ENCODE measurements around the gene RBFOX2.

Gene RBFOX2

GRCh38 chr22:35981900-35982299 lies 46.7 kb downstream of the RBFOX2 start:
- Histone ChIP-seq H3K4me1 (ENCODE audit: control insufficient read depth, insufficient read depth, low read length) (peaks cover 20% of the 10 kb centered on the region), H3K27ac (ENCODE audit: low read depth, low read length) (no peak overlapping the region)

GRCh38 chr22:35978889-35979288 lies 49.7 kb downstream of the RBFOX2 start:
- Histone ChIP-seq H3K4me3 (ENCODE audit: low read length) (no peak overlapping the region), H3K36me3 (ENCODE audit: control insufficient read depth, insufficient read depth, low read length) (no peaks in the 10 kb centered on the region), H3K27ac (ENCODE audit: low read depth, low read length) (no peak overlapping the region), H3K9ac (ENCODE audit: low read length) (no peak overlapping the region), H3K4me1 (ENCODE audit: control insufficient read depth, insufficient read depth, low read length) (peaks cover 18% of the 10 kb centered on the region), H3K27me3 (ENCODE audit: control insufficient read depth, insufficient read depth, low read length) (no peaks in the 10 kb centered on the region)

More at GRCh38 chr22:35981900-35982299, 46.7 kb downstream of the RBFOX2 start:
- no peaks in the 10 kb centered on the region for H3K27me3 ChIP-seq (ENCODE audit: control insufficient read depth, insufficient read depth, low read length)
- H3K9ac ChIP-seq (ENCODE audit: low read length): no peak overlapping the region
- no peak overlapping the region for H3K4me3 ChIP-seq (ENCODE audit: low read length)
- H3K36me3 ChIP-seq (ENCODE audit: control insufficient read depth, insufficient read depth, low read length): no peaks in the 10 kb centered on the region

GRCh38 chr22:35978201-35978600 lies 50.4 kb downstream of the RBFOX2 start:
- H3K4me3 ChIP-seq (ENCODE audit: low read length): no peak overlapping the region
- no peaks in the 10 kb centered on the region for H3K36me3 ChIP-seq (ENCODE audit: control insufficient read depth, insufficient read depth, low read length)
- no peak overlapping the region for H3K27ac ChIP-seq (ENCODE audit: low read depth, low read length)
- H3K4me1 ChIP-seq (ENCODE audit: control insufficient read depth, insufficient read depth, low read length): peaks cover 25% of the 10 kb centered on the region
- H3K9ac ChIP-seq (ENCODE audit: low read length): no peak overlapping the region
- no peaks in the 10 kb centered on the region for H3K27me3 ChIP-seq (ENCODE audit: control insufficient read depth, insufficient read depth, low read length)

GRCh38 chr22:35977136-35977535 lies 51.5 kb downstream of the RBFOX2 start:
- peaks cover 34% of the 10 kb centered on the region for H3K4me1 ChIP-seq (ENCODE audit: control insufficient read depth, insufficient read depth, low read length)
- no peak overlapping the region for H3K27ac ChIP-seq (ENCODE audit: low read depth, low read length)

GRCh38 chr22:35973388-35973787 lies 55.2 kb downstream of the RBFOX2 start:
- H3K4me3 ChIP-seq (ENCODE audit: low read length): no peak overlapping the region

More at GRCh38 chr22:35977136-35977535, 51.5 kb downstream of the RBFOX2 start:
- H3K36me3 ChIP-seq (ENCODE audit: control insufficient read depth, insufficient read depth, low read length): no peaks in the 10 kb centered on the region
- H3K9ac ChIP-seq (ENCODE audit: low read length): no peak overlapping the region
- H3K4me3 ChIP-seq (ENCODE audit: low read length): no peak overlapping the region
- no peaks in the 10 kb centered on the region for H3K27me3 ChIP-seq (ENCODE audit: control insufficient read depth, insufficient read depth, low read length)

GRCh38 chr22:35972559-35972958 lies 56.1 kb downstream of the RBFOX2 start:
- H3K27ac ChIP-seq (ENCODE audit: low read depth, low read length): peak overlapping the region; percentile 90
- no peak overlapping the region for H3K4me3 ChIP-seq (ENCODE audit: low read length)
- H3K36me3 ChIP-seq (ENCODE audit: control insufficient read depth, insufficient read depth, low read length): no peaks in the 10 kb centered on the region
- no peaks in the 10 kb centered on the region for H3K27me3 ChIP-seq (ENCODE audit: control insufficient read depth, insufficient read depth, low read length)
- H3K4me1 ChIP-seq (ENCODE audit: control insufficient read depth, insufficient read depth, low read length): peaks cover 43% of the 10 kb centered on the region
- no peak overlapping the region for H3K9ac ChIP-seq (ENCODE audit: low read length)

More at GRCh38 chr22:35973388-35973787, 55.2 kb downstream of the RBFOX2 start:
- H3K27ac ChIP-seq (ENCODE audit: low read depth, low read length): peak overlapping the region; percentile 90
- no peaks in the 10 kb centered on the region for H3K27me3 ChIP-seq (ENCODE audit: control insufficient read depth, insufficient read depth, low read length)
- H3K9ac ChIP-seq (ENCODE audit: low read length): no peak overlapping the region
- no peaks in the 10 kb centered on the region for H3K36me3 ChIP-seq (ENCODE audit: control insufficient read depth, insufficient read depth, low read length)
- H3K4me1 ChIP-seq (ENCODE audit: control insufficient read depth, insufficient read depth, low read length): peaks cover 44% of the 10 kb centered on the region

- H3K4me1 ChIP-seq (ENCODE audit: control insufficient read depth, insufficient read depth, low read length): peaks cover 40% of the 10 kb centered on the region
- H3K36me3 ChIP-seq (ENCODE audit: control insufficient read depth, insufficient read depth, low read length): no peaks in the 10 kb centered on the region
- H3K9ac ChIP-seq (ENCODE audit: low read length): no peak overlapping the region
- H3K27me3 ChIP-seq (ENCODE audit: control insufficient read depth, insufficient read depth, low read length): no peaks in the 10 kb centered on the region
- no peak overlapping the region for H3K4me3 ChIP-seq (ENCODE audit: low read length)
- peak overlapping the region; percentile 90 for H3K27ac ChIP-seq (ENCODE audit: low read depth, low read length)
Measured at GRCh38 chr22:35971456-35972119, 57.0 kb downstream of the RBFOX2 start.

GRCh38 chr22:35970616-35971455 lies 57.8 kb downstream of the RBFOX2 start:
- Histone ChIP-seq H3K4me3 (ENCODE audit: low read length) (no peak overlapping the region), H3K27me3 (ENCODE audit: control insufficient read depth, insufficient read depth, low read length) (no peaks in the 10 kb centered on the region), H3K4me1 (ENCODE audit: control insufficient read depth, insufficient read depth, low read length) (peaks cover 40% of the 10 kb centered on the region), H3K36me3 (ENCODE audit: control insufficient read depth, insufficient read depth, low read length) (no peaks in the 10 kb centered on the region), H3K9ac (ENCODE audit: low read length) (no peak overlapping the region), H3K27ac (ENCODE audit: low read depth, low read length) (peak overlapping the region; percentile 90)

- Histone ChIP-seq H3K9ac (ENCODE audit: low read length) (no peak overlapping the region), H3K27ac (ENCODE audit: low read depth, low read length) (no peak overlapping the region), H3K36me3 (ENCODE audit: control insufficient read depth, insufficient read depth, low read length) (no peaks in the 10 kb centered on the region), H3K4me3 (ENCODE audit: low read length) (no peak overlapping the region), H3K4me1 (ENCODE audit: control insufficient read depth, insufficient read depth, low read length) (peaks cover 17% of the 10 kb centered on the region), H3K27me3 (ENCODE audit: control insufficient read depth, insufficient read depth, low read length) (no peaks in the 10 kb centered on the region)
Measured at GRCh38 chr22:35967046-35967397, 61.6 kb downstream of the RBFOX2 start.

- H3K4me3 ChIP-seq (ENCODE audit: low read length): no peak overlapping the region
- no peaks in the 10 kb centered on the region for H3K36me3 ChIP-seq (ENCODE audit: control insufficient read depth, insufficient read depth, low read length)
- no peak overlapping the region for H3K27ac ChIP-seq (ENCODE audit: low read depth, low read length)
- H3K27me3 ChIP-seq (ENCODE audit: control insufficient read depth, insufficient read depth, low read length): no peaks in the 10 kb centered on the region
- no peak overlapping the region for H3K9ac ChIP-seq (ENCODE audit: low read length)
- H3K4me1 ChIP-seq (ENCODE audit: control insufficient read depth, insufficient read depth, low read length): peaks cover 15% of the 10 kb centered on the region
Measured at GRCh38 chr22:35966314-35967045, 62.1 kb downstream of the RBFOX2 start.

- H3K9ac ChIP-seq (ENCODE audit: low read length): no peak overlapping the region
- no peak overlapping the region for H3K27ac ChIP-seq (ENCODE audit: low read depth, low read length)
- no peaks in the 10 kb centered on the region for H3K36me3 ChIP-seq (ENCODE audit: control insufficient read depth, insufficient read depth, low read length)
- H3K4me1 ChIP-seq (ENCODE audit: control insufficient read depth, insufficient read depth, low read length): peaks cover 25% of the 10 kb centered on the region
- H3K4me3 ChIP-seq (ENCODE audit: low read length): no peak overlapping the region
- H3K27me3 ChIP-seq (ENCODE audit: control insufficient read depth, insufficient read depth, low read length): no peaks in the 10 kb centered on the region
Measured at GRCh38 chr22:35963237-35963810, 65.3 kb downstream of the RBFOX2 start.
